ENCODE measurements around the gene WDR83.
"Not testable (repeated sequence)": the region's sequence is repeated elsewhere in the genome, so short reads cannot be mapped to it uniquely, and the experiment has no call there.

DNA sequence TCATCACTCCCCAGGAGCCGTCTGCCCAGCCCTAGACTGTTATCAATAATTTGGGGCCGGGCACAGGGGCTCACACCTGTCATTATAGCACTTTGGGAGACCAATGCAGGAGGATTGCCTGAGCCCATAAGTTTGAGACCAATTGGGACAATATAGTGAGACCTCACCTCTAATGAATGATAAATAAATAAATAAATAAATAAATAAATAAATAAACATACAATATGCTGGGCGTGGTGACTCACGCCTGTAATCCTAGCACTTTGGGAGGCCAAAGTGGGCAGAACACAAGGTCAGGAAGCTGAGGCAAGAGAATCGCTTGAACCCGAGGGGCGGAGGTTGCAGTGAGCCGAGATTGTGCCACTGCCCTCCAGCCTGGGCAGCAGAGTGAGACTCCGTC, 46.7 kb downstream of the WDR83 start:
- TF ChIP-seq EP300 (IDR thresholded peaks at IDR 0.05); POLR2A (IDR thresholded peaks at IDR 0.05; ENCODE audit: low read depth): not testable (repeated sequence)
